ENCODE results near the gene ETNK2. TPM values are rescaled to one million over a fixed set of nuclear protein-coding genes. Genes with fewer than 3 reads are reported as not detected.
A peak's percentile ranks its signal among the peaks of the same experiment; 100 is the strongest.

ETNK2 gene
- total and polyA plus RNA-seq, 2 of the 13 experiments (the other 11 are each of a cell fraction or from before 2014, with no cell fraction given) = 15.5 to 42.8 TPM

DNA sequence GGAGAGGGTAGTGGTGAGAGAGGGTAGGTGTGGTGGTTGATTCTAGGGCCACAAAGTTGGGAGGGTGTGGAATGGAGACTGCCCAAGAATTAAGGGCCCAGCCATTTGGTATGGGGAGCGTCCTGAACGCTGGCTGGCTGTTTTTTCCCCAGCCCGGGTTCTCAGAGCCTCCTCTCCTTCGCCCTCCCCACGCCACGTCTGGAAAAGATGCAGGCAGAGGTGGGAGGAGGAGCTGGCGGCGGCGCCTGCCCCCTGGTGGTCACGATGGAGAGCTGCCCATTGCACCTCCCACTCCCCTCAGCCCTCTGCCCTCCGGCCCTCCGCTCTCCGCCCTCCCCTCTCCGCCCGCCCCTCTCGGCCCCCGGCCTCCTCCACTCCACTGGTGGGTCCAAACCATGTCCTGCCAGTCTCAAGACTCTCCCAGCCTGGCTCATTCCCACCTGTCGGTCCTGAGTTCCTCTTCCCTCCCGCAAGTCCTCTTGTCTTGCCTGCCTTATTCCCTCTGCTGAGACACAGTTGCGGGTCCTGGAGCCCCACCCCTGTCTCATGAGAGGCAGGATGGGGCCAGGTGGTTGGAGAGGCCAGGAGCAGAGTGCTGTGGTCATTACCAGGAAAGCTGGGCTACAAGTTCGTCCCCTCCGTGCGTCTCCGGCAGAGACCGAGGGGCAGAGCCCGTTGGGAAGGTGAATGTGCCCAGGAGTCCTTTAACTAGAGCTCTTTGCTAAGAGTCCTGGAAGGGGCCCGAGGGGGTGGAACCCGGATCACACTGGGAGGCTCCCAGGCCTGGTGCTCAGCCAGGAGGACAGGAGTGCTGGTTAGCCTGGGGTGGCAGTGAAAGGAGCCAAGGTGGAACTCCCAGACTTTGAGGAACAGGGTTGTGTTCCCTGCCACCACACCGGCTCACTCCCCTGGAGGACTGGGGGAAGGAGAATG lies 22.6 kb downstream of the ETNK2 start (continued):
- TF ChIP-seq, protein P1, sequence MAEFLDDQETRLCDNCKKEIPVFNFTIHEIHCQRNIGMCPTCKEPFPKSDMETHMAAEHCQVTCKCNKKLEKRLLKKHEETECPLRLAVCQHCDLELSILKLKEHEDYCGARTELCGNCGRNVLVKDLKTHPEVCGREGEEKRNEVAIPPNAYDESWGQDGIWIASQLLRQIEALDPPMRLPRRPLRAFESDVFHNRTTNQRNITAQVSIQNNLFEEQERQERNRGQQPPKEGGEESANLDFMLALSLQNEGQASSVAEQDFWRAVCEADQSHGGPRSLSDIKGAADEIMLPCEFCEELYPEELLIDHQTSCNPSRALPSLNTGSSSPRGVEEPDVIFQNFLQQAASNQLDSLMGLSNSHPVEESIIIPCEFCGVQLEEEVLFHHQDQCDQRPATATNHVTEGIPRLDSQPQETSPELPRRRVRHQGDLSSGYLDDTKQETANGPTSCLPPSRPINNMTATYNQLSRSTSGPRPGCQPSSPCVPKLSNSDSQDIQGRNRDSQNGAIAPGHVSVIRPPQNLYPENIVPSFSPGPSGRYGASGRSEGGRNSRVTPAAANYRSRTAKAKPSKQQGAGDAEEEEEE (CRISPR knock-in tag; IDR thresholded peaks at IDR 0.05; ENCODE audit: borderline replicate concordance) = 0 out of 2 replicates have a peak, but pooled peaks have one; percentile 83
- TF ChIP-seq, protein P2, sequence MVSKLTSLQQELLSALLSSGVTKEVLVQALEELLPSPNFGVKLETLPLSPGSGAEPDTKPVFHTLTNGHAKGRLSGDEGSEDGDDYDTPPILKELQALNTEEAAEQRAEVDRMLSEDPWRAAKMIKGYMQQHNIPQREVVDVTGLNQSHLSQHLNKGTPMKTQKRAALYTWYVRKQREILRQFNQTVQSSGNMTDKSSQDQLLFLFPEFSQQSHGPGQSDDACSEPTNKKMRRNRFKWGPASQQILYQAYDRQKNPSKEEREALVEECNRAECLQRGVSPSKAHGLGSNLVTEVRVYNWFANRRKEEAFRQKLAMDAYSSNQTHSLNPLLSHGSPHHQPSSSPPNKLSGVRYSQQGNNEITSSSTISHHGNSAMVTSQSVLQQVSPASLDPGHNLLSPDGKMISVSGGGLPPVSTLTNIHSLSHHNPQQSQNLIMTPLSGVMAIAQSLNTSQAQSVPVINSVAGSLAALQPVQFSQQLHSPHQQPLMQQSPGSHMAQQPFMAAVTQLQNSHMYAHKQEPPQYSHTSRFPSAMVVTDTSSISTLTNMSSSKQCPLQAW (CRISPR knock-in tag; IDR thresholded peaks at IDR 0.05) = peak; percentile 12; the same call in 1 of the 2 replicates
- TF ChIP-seq MIER3 (CRISPR knock-in tag; IDR thresholded peaks at IDR 0.05; ENCODE audit: borderline replicate concordance) (peak; percentile 33; the same call in 1 of the 2 replicates), THYN1 (CRISPR knock-in tag; IDR thresholded peaks at IDR 0.05; ENCODE audit: borderline replicate concordance, low read depth) (no peak), NR3C1 (CRISPR knock-in tag; IDR thresholded peaks at IDR 0.05) (no peak)

DNA sequence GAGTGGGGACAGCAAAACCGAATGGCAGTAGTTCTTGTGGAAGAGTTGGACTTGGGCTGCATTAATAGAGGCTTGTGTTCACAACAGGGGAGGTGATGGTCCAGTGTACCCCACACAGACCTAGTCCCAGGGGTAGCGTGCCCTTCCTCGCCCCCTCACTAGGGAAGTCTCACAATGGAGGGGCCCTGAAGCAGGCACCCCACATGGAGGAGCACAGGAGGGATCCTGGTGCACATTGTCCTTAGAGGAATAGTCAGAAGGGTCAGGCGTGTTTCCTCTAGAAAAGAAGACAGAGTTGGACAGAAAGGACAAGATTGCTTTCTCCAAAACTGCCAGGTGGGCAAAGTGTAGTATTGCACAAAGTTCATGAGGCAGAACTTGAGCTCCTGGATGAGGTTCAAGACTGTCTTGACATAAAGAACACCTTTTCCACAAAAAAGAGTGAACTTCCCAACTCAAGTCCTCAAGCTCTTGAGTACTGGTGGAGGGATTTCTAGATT lies 23.3 kb downstream of the ETNK2 start:
- ChIA-PET CTCF (ENCODE audit: low intra/inter-chr PET ratio, low total read pairs) (interaction anchor here (0.8 to 4.2 kb wide), 3 partner anchors 9 to 267 kb away, joined by 3 to 89 read pairs (median 40); partner anchors contain the start of gene SNRPE), POLR2A (interaction anchor here (0.7 to 4.8 kb wide), 9 partner anchors 16 to 270 kb away, joined by 3 to 31 read pairs (median 7); partner anchors contain the start of genes ETNK2 and SOX13)
- FAIRE-seq = no peak
- TF ChIP-seq MIER3 (CRISPR knock-in tag; IDR thresholded peaks at IDR 0.05; ENCODE audit: borderline replicate concordance) = no peak
- peak in 1 of 2 experiments; percentile 25; a peak in 1 of 4 replicates for TF ChIP-seq POLR2A (IDR thresholded peaks at IDR 0.05; ENCODE audit: insufficient read depth in 1 of 2, low read depth in 2 of 2, low read length in 2 of 2)
- 0 out of 2 replicates have a peak, but pooled peaks have one; percentile 12 for TF ChIP-seq ZFP36L1 (CRISPR knock-in tag; IDR thresholded peaks at IDR 0.05)
- 0 out of 2 replicates have a peak, but pooled peaks have one; percentile 3 for TF ChIP-seq POLR2G (IDR thresholded peaks at IDR 0.05; ENCODE audit: low read depth, low read length)
- TF ChIP-seq ZNF572 (CRISPR knock-in tag; IDR thresholded peaks at IDR 0.05) = no peak
- peak; percentile 52 for TF ChIP-seq RBM22 (optimal IDR thresholded peaks at IDR 0.05; ENCODE audit: low read length)
- TF ChIP-seq ZC3H13 (CRISPR knock-in tag; IDR thresholded peaks at IDR 0.05) = no peak
- Histone ChIP-seq H3K36me3 (replicated peaks in 1 of 2; ENCODE audit: control insufficient read depth in 1 of 2, insufficient read depth in 2 of 2, low read length in 2 of 2) (peaks cover 13 to 26% of the 10 kb centered on the region in 2 experiments), H2AFZ (ENCODE audit: low read length) (no peak overlapping the region), H3K9ac (ENCODE audit: insufficient read depth, low read depth, low read length) (no peak overlapping the region), H3K4me3 (replicated peaks in 1 of 3; ENCODE audit: insufficient read depth in 1 of 3, low read depth in 2 of 3, low read length in 3 of 3) (no peak overlapping the region), H3K79me2 (ENCODE audit: insufficient read depth, low read length) (no peaks in the 10 kb centered on the region), H3K27ac (ENCODE audit: extremely low read length, insufficient read depth, low read length) (no peak overlapping the region), H4K20me1 (ENCODE audit: insufficient read depth, low read length) (no peaks in the 10 kb centered on the region), H3K4me1 (ENCODE audit: insufficient read depth, low read length) (peaks cover 34% of the 10 kb centered on the region), H3K4me2 (ENCODE audit: low read depth, low read length) (peak overlapping the region; percentile 99), H3K27me3 (ENCODE audit: control insufficient read depth in 1 of 2, insufficient read depth in 2 of 2, low read length in 2 of 2) (no peaks in the 10 kb centered on the region), H3K9me3 (ENCODE audit: low read length) (no peaks in the 10 kb centered on the region)
- intact Hi-C loops (cut with micrococcal nuclease; ENCODE audit: unreplicated experiment) (no loop called here), in situ Hi-C loops (cut with HindIII; ENCODE audit: extremely low pct_ligation_motif_present, low pct_unique_long_range_greater_than_20kb) (loop anchor here (5.0 kb wide), 2 partner anchors 46 to 256 kb away; no protein-coding TSS in a partner anchor)
- WGBS (ENCODE audit: low lambda C conversion rate) = 73% methylated on average over 4 of the region's 4 CpGs
- no TSS peak for BruUV-seq (replicated peaks)
- ATAC-seq = no peak; the same call in 2 of the 3 replicates
- DNase-seq (ENCODE audit: low spot score) = no peak
